ENCODE measurements around the gene RALGPS1. TPM values are rescaled to one million over a fixed set of nuclear protein-coding genes. Genes with fewer than 3 reads are reported as not detected.

Gene RALGPS1
- total RNA-seq, 2 donors from 2014 or later, result 9.7 to 17.7 TPM

DNA sequence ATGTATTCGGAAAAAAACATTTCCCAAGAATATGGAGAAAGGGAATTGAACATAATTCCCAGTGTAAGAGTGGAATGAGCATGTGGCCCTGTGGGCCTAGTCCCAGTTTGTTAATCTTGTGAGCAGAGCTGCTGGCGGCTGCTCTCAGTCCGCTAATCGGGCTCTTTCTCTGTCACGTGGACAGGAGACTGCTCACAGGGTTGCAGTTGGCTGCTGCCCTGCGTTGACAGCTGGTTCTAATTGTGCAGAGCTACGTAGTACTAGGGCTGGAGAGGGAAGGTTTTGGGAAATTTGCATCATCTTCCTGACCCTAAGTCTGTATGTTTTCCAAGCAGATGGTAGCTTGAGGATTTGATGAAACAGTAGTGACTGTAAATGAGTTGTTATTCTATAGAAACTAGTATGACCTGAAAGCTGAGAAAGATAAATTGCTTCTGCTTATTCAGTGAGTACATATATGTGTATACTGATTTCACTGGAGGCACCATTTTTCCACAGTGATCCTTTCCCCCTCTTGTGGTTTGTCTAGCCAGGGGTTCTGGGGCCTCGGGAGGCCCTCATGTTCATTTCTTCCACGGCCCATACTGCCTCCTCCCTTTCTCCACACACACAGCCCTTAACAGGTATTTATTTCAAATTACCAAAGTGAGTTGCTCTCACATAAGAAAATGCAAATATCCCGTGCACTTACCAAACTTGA is 107.2 kb downstream of the RALGPS1 start:
- no peaks in the 10 kb centered on the region for H3K36me3 ChIP-seq
- H3K4me3 ChIP-seq, result no peak overlapping the region
- no peaks in the 10 kb centered on the region for H3K9me3 ChIP-seq
- DNase-seq (ENCODE audit: low spot score), result peak; percentile 95
- H3K4me1 ChIP-seq, result peaks cover 0 to 32% of the 10 kb centered on the region in 2 donors
- no peak for TF ChIP-seq CTCF (IDR thresholded peaks at IDR 0.05)
- H3K27me3 ChIP-seq, result no peaks in the 10 kb centered on the region
- H3K27ac ChIP-seq, result peak overlapping the region; percentile 82 to 83

DNA sequence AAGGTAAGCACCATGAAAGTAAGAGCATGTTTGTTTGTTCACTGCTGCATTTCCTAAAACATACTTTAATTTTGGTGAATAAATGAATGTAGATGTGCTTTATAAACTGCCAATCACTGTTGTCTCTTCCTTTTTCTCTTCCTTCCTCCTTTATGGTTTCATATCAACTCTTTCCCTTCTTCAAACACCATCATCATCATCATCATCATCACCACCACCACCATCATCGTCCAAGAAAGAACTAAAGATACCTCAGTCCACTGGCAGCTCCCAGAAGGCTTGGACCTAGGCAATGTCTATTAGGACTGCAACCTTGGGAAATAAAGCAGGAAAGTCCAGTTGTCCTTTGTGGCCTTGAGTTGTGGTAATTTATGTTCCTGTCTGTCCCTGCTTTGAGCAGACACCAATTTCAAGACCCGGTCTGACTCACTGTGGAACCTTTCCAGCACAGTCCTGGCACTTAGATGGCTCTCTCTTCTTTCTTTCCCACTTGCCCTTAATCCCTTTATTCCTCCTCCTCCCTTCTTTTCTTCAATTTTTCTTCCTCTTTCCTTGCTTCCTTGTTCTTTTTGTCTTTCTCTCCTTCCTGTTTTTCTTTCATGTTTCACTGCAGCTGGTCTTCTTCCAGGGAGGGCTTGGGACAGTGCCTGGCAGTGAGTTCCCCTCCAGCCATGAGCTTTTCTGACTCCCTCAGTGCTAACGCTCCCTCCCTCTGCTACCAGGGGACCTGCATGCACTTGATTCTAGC is 108.5 kb downstream of the RALGPS1 start:
- Histone ChIP-seq H3K27ac (peak overlapping the region; percentile 82 to 83), H3K4me3 (no peak overlapping the region)
- peak; percentile 77 for DNase-seq (ENCODE audit: low spot score)

DNA sequence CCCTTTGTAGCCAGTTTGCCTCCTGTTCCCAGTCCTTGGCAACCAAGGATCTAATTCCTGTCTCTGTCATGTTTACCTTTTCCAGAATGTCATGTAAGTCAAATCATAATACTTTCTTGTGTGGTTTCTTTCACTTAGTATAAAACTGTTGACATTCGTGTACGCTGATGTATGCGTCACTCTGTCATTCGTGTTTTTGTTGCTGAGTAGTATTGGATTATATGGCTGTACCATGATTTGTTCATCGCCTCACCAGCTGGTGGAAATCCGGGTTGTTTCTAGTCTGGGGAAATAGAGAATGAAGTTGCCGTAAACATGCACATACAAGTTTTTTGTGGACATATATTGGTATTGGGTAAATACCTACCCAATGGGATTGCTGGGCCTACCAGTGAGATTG is 110.5 kb downstream of the RALGPS1 start:
- Histone ChIP-seq H3K9me3 (no peaks in the 10 kb centered on the region), H3K36me3 (no peaks in the 10 kb centered on the region), H3K27ac (no peak overlapping the region), H3K4me1 (peaks cover 0 to 32% of the 10 kb centered on the region in 2 donors), H3K4me3 (no peak overlapping the region), H3K27me3 (no peaks in the 10 kb centered on the region)
- DNase-seq (ENCODE audit: low spot score), result no peak
- TF ChIP-seq CTCF (IDR thresholded peaks at IDR 0.05), result no peak

More for the DNA sequence above, 108.5 kb downstream of the RALGPS1 start:
- no peak for TF ChIP-seq CTCF (IDR thresholded peaks at IDR 0.05)
- H3K36me3 ChIP-seq, result no peaks in the 10 kb centered on the region
- H3K4me1 ChIP-seq, result peaks cover 0 to 32% of the 10 kb centered on the region in 2 donors
- no peaks in the 10 kb centered on the region for H3K27me3 ChIP-seq
- no peaks in the 10 kb centered on the region for H3K9me3 ChIP-seq

DNA sequence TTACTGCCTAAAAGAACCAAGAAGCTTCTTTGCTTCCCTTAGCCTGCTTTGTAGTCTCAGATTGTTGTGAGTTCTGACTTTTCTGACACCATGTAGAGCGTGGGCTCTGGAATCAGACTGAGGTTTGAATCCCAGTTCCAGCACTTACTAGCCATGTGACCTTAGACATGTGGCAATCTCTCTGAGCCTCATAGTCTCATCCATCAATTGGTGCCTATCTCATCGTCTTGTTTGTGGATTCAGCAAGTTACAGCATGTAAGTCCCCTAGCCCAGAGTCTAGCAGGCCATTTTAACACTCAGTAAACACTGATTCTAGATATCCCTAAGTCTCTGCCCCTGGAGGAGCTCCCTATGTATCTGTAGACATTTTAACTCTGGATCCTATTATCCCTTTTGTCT is 113.1 kb downstream of the RALGPS1 start:
- no peak for DNase-seq (ENCODE audit: low spot score)
- H3K9me3 ChIP-seq, result no peaks in the 10 kb centered on the region
- H3K4me1 ChIP-seq, result peaks cover 0 to 17% of the 10 kb centered on the region in 2 donors
- TF ChIP-seq CTCF (IDR thresholded peaks at IDR 0.05), result no peak
- H3K27ac ChIP-seq, result no peak overlapping the region
- no peaks in the 10 kb centered on the region for H3K27me3 ChIP-seq
- H3K36me3 ChIP-seq, result no peaks in the 10 kb centered on the region
- no peak overlapping the region for H3K4me3 ChIP-seq

- no peak for TF ChIP-seq CTCF (IDR thresholded peaks at IDR 0.05)
- Histone ChIP-seq H3K27me3 (no peaks in the 10 kb centered on the region), H3K27ac (no peak overlapping the region), H3K4me1 (peaks cover 0 to 12% of the 10 kb centered on the region in 2 donors), H3K9me3 (no peaks in the 10 kb centered on the region), H3K4me3 (no peak overlapping the region), H3K36me3 (no peaks in the 10 kb centered on the region)
- no peak for DNase-seq (ENCODE audit: low spot score)
These were observed 115.0 kb downstream of the RALGPS1 start for GRCh38 chr9:127029548-127029947.

Data from right atrium auricular region (tissue), 2 donors.